Sigmoid colon (tissue), 7 donors: ENCODE results near the gene TMEM219. TPM values are rescaled to one million over a fixed set of nuclear protein-coding genes. Genes with fewer than 3 reads are reported as not detected.
A peak's percentile ranks its signal among the peaks of the same experiment; 100 is the strongest.

Experiments
- DNase-seq: peaks from one replicate; pipeline ENCODE4 v3.0.0-alpha.2; 2019
- H3K27ac ChIP-seq, 4 donors: fragments of 200-600 bp; sonication (generic); one replicate each; pipeline ENCODE4 v1.5.1; 2016 to 2019; ENCODE audit warnings: mild to moderate bottlenecking in 1 of 4
- H3K27me3 ChIP-seq, 3 donors: fragments of 200-600 bp; sonication (generic); one replicate each; pipeline ENCODE4 v1.5.1; 2019; ENCODE audit warnings: mild to moderate bottlenecking in 1 of 3
- H3K36me3 ChIP-seq, 4 donors: fragments of 200-600 bp; sonication (generic); one replicate each; pipeline ENCODE4 v1.5.1; 2016 to 2019
- H3K4me1 ChIP-seq, 4 donors: fragments of 200-600 bp; sonication (generic); one replicate each; pipeline ENCODE4 v1.5.1; 2017 to 2019
- H3K4me3 ChIP-seq, 4 donors: fragments of 200-600 bp; sonication (generic); one replicate each; pipeline ENCODE4 v1.5.1; 2017 to 2019; ENCODE audit warnings: mild to moderate bottlenecking in 2 of 4, moderate library complexity in 1 of 4
- H3K9me3 ChIP-seq, 4 donors: fragments of 200-600 bp in 3 of 4; sonication (generic) in 3 of 4; one replicate each; pipeline versions ENCODE4 v1.5.1 to v1.6.1; 2013 to 2019
- EP300 ChIP-seq, 4 donors: sonication (generic); formaldehyde crosslinking; IDR thresholded peaks; one replicate each; pipeline ENCODE4 v1.6.1; 2017; ENCODE audit warnings: antibody characterized with exemption in 4 of 4
- POLR2A ChIP-seq, 2 donors: fragments of 450-650 bp; IDR thresholded peaks; one replicate each; pipeline ENCODE4 v1.6.1; 2016; ENCODE audit warnings: antibody characterized with exemption in 2 of 2, mild to moderate bottlenecking in 2 of 2, moderate library complexity in 2 of 2
- POLR2AphosphoS5 ChIP-seq, 4 donors: sonication (generic); formaldehyde crosslinking; IDR thresholded peaks; one replicate each; pipeline ENCODE4 v1.6.1; 2017; ENCODE audit warnings: antibody characterized with exemption in 4 of 4
- WGBS, 2 donors: extraction: QIAGEN DNeasy Blood & Tissue Kit; methylation state at CpG; one replicate each; pipeline ENCODE4 v1.1.7; 2013; 5-methylcytosine and 5-hydroxymethylcytosine counted together
- intact Hi-C: fragments of 100-400 bp; cut with DNase I; formaldehyde crosslinking; loops from one replicate; pipeline ENCODE4 v1.15.1; 2023
- polyA plus RNA-seq, 3 donors: library from polyadenylated mRNA; stranded (reverse); fragments of 200-250 nt; gene quantifications; one replicate each; pipeline ENCODE4 v1.2.3, GENCODE V29; 2013
- total RNA-seq, 4 donors: library from RNA; depleted of rRNA; stranded (reverse); fragments of >200 nt; gene quantifications; one replicate each; pipeline ENCODE4 v1.1.0, GENCODE V29; 2016
- TF ChIP-seq, protein P1 (sequence below), 4 experiments: fragments of 450-650 bp in 3 of 4; fragments of 200-600 bp in 1 of 4; IDR thresholded peaks; one replicate each; pipeline ENCODE4 v1.5.1; 2016 to 2019; ENCODE audit warnings: antibody characterized with exemption in 4 of 4, mild to moderate bottlenecking in 3 of 4, moderate library complexity in 2 of 4
- donor health status: healthy with polysubstance abuse.
- donor health status: Bipolar disorder and iron deficiency.
- donor health status: healthy.

The TMEM219 gene
- total and polyA plus RNA-seq, 7 donors = 103 to 314 (median 136) TPM

DNA sequence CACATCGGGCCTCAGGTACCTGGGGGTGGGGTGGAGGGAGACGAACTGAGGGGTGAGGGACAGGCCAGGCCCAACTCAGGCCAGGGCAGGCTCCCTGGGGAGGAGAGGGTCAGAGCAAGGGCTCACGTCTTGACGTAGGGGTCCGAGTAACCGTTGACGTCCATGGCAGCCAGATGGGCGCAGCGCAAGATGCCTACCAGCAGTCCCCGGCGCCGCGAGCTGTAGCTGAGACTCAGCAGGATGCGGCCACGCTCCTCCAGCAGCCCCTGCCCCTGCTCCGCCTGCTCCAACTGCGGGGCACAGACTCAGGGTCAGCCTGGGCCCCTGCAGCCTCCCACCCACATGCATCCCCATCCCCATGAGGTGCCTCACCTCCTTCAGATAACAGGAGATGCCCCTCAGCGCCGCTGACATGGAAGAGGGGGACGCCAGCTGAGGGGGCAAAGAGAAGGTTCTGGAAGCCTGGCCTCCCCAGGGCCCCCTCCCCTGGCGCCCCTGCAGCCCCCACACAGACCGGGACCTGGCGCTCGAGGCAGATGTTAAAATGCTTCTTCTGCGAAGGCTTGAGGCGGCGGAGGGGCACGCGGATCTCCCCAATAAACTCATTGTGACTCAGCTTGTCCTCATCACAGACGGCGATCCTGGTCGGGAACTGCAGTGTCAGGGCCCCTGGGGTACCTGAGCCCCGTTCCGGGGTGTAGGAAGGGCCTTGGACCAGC lies 44.9 kb downstream of the TMEM219 start:
- DNase-seq = no peak
- no peak overlapping the region for H3K27ac ChIP-seq
- no peak overlapping the region for H3K4me3 ChIP-seq
- intact Hi-C loops = no loop called here
- peaks cover 21 to 36% (median 30%) of the 10 kb centered on the region in 3 donors for H3K27me3 ChIP-seq
- 86 to 91% methylated on average over 34 of the region's 34 CpGs for WGBS, 2 donors
- TF ChIP-seq POLR2A (IDR thresholded peaks at IDR 0.05) = no peak
- no peak for TF ChIP-seq EP300 (IDR thresholded peaks at IDR 0.05)
- no peak for TF ChIP-seq POLR2AphosphoS5 (IDR thresholded peaks at IDR 0.05)
- peaks cover 0 to 28% (median 24%) of the 10 kb centered on the region in 4 donors for H3K4me1 ChIP-seq
- peaks cover 0 to 14% (median 0%) of the 10 kb centered on the region in 4 donors for H3K36me3 ChIP-seq
- H3K9me3 ChIP-seq = no peaks in the 10 kb centered on the region

- intact Hi-C loops = no loop called here
- WGBS, 2 donors = 73 to 84% methylated on average over 11 of the region's 11 CpGs
- H3K9me3 ChIP-seq = no peaks in the 10 kb centered on the region
- H3K27me3 ChIP-seq = peaks cover 24 to 42% (median 36%) of the 10 kb centered on the region in 3 donors
- DNase-seq = no peak
- peaks cover 0 to 28% (median 24%) of the 10 kb centered on the region in 4 donors for H3K4me1 ChIP-seq
- TF ChIP-seq EP300 (IDR thresholded peaks at IDR 0.05) (no peak), POLR2AphosphoS5 (IDR thresholded peaks at IDR 0.05) (peak in 1 of 4 donors; percentile 3)
- peaks cover 0 to 7% (median 0%) of the 10 kb centered on the region in 4 donors for H3K36me3 ChIP-seq
- no peak overlapping the region for H3K4me3 ChIP-seq
- H3K27ac ChIP-seq = no peak overlapping the region
These were observed 45.6 kb downstream of the TMEM219 start for GRCh38 chr16:30007378-30007895.

DNA sequence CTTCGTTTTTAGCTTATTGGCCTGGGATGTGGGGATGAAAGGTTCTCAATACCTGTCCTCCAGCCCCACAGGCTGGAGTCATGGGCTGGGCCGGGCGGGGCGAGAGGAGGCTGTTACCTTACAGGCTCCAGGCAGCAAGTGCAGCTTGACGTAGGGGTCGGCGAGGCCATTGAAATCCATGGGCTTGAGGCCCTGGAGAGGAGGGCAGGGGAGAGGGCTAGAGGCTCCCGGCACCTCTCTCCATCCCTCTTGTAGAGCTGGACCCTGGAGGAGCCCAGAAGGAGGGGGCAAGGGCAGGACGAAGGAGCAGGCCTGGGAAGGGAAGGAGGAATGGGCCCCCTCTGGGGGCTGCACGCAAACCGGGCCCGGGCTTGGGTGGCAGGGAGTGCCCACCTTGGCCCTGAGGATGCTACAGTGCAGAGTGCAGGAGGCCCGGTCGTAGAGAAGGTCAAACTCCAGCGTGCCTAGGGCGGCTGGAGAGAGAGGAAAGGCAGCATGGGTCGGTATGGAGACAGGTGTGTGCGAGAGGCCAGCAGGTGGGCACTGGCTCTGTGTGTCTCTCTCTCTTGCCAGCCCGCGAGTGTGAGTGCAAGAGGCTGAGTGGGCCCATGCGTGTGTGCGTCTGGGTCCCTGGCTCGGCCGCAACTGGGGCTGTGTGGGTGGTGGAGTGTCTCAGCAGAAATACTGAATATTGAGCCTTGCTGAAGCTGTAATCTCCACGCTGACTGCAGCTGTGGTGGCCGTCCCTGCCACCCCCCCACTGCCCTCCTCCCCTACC lies 47.4 kb downstream of the TMEM219 start:
- WGBS, 2 donors = 22 to 51% methylated on average over 26 of the region's 26 CpGs
- Histone ChIP-seq H3K36me3 (no peaks in the 10 kb centered on the region), H3K27ac (no peak overlapping the region), H3K4me1 (peaks cover 0 to 28% (median 24%) of the 10 kb centered on the region in 4 donors), H3K9me3 (no peaks in the 10 kb centered on the region), H3K27me3 (peaks cover 24 to 47% (median 41%) of the 10 kb centered on the region in 3 donors), H3K4me3 (no peak overlapping the region)
- intact Hi-C loops = no loop called here
- DNase-seq = no peak
- TF ChIP-seq POLR2A (IDR thresholded peaks at IDR 0.05) = no peak

DNA sequence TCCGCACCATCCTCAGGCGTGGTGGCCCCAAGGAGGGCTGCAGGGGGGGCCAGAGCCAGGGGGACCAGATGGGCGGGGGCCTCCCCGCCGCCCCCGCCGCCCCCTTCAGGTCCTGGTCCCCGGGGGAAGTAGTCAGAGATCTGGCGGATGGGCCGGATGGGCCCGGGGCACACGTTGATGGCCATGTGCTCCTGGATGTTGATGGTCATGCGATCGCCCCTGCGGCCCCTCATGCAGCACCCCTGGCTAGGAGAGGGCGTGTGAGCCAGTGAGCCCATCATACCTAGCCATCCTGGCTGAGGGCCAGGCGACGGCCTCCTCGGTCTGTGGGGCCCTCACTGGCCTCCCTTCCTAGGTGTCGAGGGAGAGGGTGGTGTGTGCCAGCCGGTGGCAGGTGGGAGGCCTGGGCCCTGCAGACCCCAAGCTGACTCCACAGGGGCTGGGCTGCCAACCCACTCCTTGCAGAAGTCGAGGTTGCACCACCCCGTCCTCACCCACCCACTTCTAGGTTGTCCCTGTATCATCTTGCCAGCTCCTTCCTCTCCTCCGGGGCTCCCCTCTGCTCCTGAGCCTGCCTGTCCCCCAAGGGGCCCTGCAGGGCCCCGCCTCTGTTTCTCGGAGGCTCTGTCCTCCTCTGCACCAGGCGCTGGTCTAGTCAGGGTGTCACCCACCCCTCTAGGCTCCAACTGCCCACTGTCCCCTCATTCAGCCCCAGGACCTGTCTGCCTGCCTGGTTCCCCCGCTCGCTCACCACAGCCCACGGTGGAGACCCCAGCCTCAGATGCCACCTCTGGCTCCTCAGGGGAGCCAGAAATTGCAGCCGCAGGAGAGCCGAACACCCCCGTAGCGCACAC lies 48.3 kb downstream of the TMEM219 start:
- TF ChIP-seq, protein P1, sequence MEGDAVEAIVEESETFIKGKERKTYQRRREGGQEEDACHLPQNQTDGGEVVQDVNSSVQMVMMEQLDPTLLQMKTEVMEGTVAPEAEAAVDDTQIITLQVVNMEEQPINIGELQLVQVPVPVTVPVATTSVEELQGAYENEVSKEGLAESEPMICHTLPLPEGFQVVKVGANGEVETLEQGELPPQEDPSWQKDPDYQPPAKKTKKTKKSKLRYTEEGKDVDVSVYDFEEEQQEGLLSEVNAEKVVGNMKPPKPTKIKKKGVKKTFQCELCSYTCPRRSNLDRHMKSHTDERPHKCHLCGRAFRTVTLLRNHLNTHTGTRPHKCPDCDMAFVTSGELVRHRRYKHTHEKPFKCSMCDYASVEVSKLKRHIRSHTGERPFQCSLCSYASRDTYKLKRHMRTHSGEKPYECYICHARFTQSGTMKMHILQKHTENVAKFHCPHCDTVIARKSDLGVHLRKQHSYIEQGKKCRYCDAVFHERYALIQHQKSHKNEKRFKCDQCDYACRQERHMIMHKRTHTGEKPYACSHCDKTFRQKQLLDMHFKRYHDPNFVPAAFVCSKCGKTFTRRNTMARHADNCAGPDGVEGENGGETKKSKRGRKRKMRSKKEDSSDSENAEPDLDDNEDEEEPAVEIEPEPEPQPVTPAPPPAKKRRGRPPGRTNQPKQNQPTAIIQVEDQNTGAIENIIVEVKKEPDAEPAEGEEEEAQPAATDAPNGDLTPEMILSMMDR (IDR thresholded peaks at IDR 0.05) = no peak
- TF ChIP-seq POLR2AphosphoS5 (IDR thresholded peaks at IDR 0.05) (no peak), EP300 (IDR thresholded peaks at IDR 0.05) (no peak), POLR2A (IDR thresholded peaks at IDR 0.05) (no peak)
- H3K27me3 ChIP-seq = peaks cover 24 to 47% (median 41%) of the 10 kb centered on the region in 3 donors
- peak overlapping the region in 3 of 4 donors; percentile 25 to 46 (median 40) for H3K4me3 ChIP-seq
- DNase-seq = no peak
- H3K9me3 ChIP-seq = no peaks in the 10 kb centered on the region
- intact Hi-C loops = no loop called here
- 23 to 30% methylated on average over 34 of the region's 34 CpGs for WGBS, 2 donors
- H3K36me3 ChIP-seq = no peaks in the 10 kb centered on the region
- H3K4me1 ChIP-seq = peaks cover 0 to 23% (median 21%) of the 10 kb centered on the region in 4 donors
- no peak overlapping the region for H3K27ac ChIP-seq

GRCh38 chr16:30010844-30011713 lies 49.2 kb downstream of the TMEM219 start, which contains the start of gene DOC2A:
DOC2A (minus strand) TSS chr16:30011027; CDS start chr16:30010222, 805 bp downstream.
- peaks cover 0 to 20% (median 17%) of the 10 kb centered on the region in 4 donors for H3K4me1 ChIP-seq
- intact Hi-C loops = no loop called here
- 1% methylated on average over 99 of the region's 99 CpGs for WGBS, 2 donors
- no peaks in the 10 kb centered on the region for H3K9me3 ChIP-seq
- no peak within 1 kb of the TSS for H3K27ac ChIP-seq
- DNase-seq = no peak
- no peaks in the 10 kb centered on the region for H3K36me3 ChIP-seq
- H3K4me3 ChIP-seq = peak within 1 kb of the TSS; percentile 4 to 46 (median 32)
- TF ChIP-seq POLR2A (IDR thresholded peaks at IDR 0.05) (no peak), EP300 (IDR thresholded peaks at IDR 0.05) (no peak), POLR2AphosphoS5 (IDR thresholded peaks at IDR 0.05) (no peak)
- TF ChIP-seq, protein P1 (IDR thresholded peaks at IDR 0.05) = no peak
- peaks cover 24 to 47% (median 41%) of the 10 kb centered on the region in 3 donors for H3K27me3 ChIP-seq
